Gastroesophageal sphincter (tissue), 4 donors: Measurements from ENCODE around the gene NUTM1. TPM values are rescaled to one million over a fixed set of nuclear protein-coding genes. Genes with fewer than 3 reads are reported as not detected.

Experiments
- ATAC-seq: fragments of 150-250 bp; one replicate; pipeline ENCODE4 v1.9.1; 2016; ENCODE audit warnings: mild to moderate bottlenecking, moderate library complexity
- H3K27ac ChIP-seq, 4 donors: fragments of 200-600 bp; sonication (generic) in 3 of 4; 1 replicate in 3 of 4; 2 replicates in 1 of 4; pipeline ENCODE4 v1.5.1; 2016 to 2019
- H3K27me3 ChIP-seq: fragments of 200-600 bp; sonication (generic); one replicate; pipeline ENCODE4 v1.5.1; 2019
- H3K36me3 ChIP-seq, 2 donors: fragments of 200-600 bp; sonication (generic); one replicate each; pipeline ENCODE4 v1.5.1; 2019; ENCODE audit warnings: control low read depth in 1 of 2
- H3K4me1 ChIP-seq, 3 donors: fragments of 200-600 bp; sonication (generic); 1 replicate in 2 of 3; 2 replicates in 1 of 3; pipeline ENCODE4 v1.5.1; 2016 to 2019; ENCODE audit warnings: control low read depth in 2 of 3
- H3K4me3 ChIP-seq, 2 donors: fragments of 200-600 bp; sonication (generic); one replicate each; pipeline ENCODE4 v1.5.1; 2019; ENCODE audit warnings: mild to moderate bottlenecking in 1 of 2, moderate library complexity in 1 of 2
- H3K9me3 ChIP-seq, 3 donors: fragments of 200-600 bp; sonication (generic); one replicate each; pipeline ENCODE4 v1.5.1; 2017 to 2019; ENCODE audit warnings: control low read depth in 2 of 3
- CTCF ChIP-seq, 4 experiments: fragments of 200-600 bp in 2 of 4; fragments of 450-650 bp in 2 of 4; sonication (generic) in 1 of 4; IDR thresholded peaks; one replicate each; pipeline ENCODE4 v1.5.1; 2017 to 2019; ENCODE audit warnings: antibody characterized with exemption in 4 of 4, mild to moderate bottlenecking in 2 of 4, moderate library complexity in 2 of 4
- EP300 ChIP-seq: sonication (generic); formaldehyde crosslinking; IDR thresholded peaks from one replicate; pipeline ENCODE4 v1.6.1; 2017; ENCODE audit warnings: antibody characterized with exemption, mild to moderate bottlenecking
- POLR2A ChIP-seq, 2 donors: fragments of 450-650 bp; IDR thresholded peaks; one replicate each; pipeline ENCODE4 v1.6.1; 2017; ENCODE audit warnings: antibody characterized with exemption in 2 of 2, mild to moderate bottlenecking in 2 of 2, moderate library complexity in 1 of 2
- POLR2AphosphoS5 ChIP-seq: sonication (generic); formaldehyde crosslinking; IDR thresholded peaks from one replicate; pipeline ENCODE4 v1.6.1; 2017; ENCODE audit warnings: antibody characterized with exemption
- WGBS, 2 donors: methylation state at CpG; one replicate each; pipeline ENCODE4 v1.1.5; 2018; ENCODE audit warnings: low coverage in 1 of 2; 5-methylcytosine and 5-hydroxymethylcytosine counted together
- total RNA-seq, 4 donors: library from RNA; depleted of rRNA; stranded (reverse); fragments of >200 nt; gene quantifications; one replicate each; pipeline ENCODE4 v1.1.0, GENCODE V29; 2016

Gene NUTM1
- total RNA-seq, 4 donors from 2014 or later: 0.12 TPM; not detected in 3

- 2 to 3% methylated on average over 5 to 11 of the region's 26 CpGs for WGBS, 2 donors
- ATAC-seq: peak; percentile 6
- Histone ChIP-seq H3K9me3 (no peaks in the 10 kb centered on the region), H3K27ac (peak overlapping the region; percentile 41 to 90 (median 85)), H3K27me3 (no peaks in the 10 kb centered on the region), H3K36me3 (peaks cover 0 to 24% of the 10 kb centered on the region in 2 donors), H3K4me3 (peak overlapping the region; percentile 70), H3K4me1 (peaks cover 0 to 65% (median 14%) of the 10 kb centered on the region in 3 donors)
- TF ChIP-seq POLR2AphosphoS5: no peak
- TF ChIP-seq POLR2A (IDR thresholded peaks at IDR 0.05): no peak
- TF ChIP-seq EP300: no peak
- TF ChIP-seq CTCF (IDR thresholded peaks at IDR 0.05): no peak
Observed at GRCh38 chr15:34336991-34337556, 6.0 kb upstream of the NUTM1 start.

- peak; percentile 77 to 84 for TF ChIP-seq POLR2A (IDR thresholded peaks at IDR 0.05)
- peak; percentile 57 for TF ChIP-seq POLR2AphosphoS5
- TF ChIP-seq EP300: no peak
- TF ChIP-seq CTCF (IDR thresholded peaks at IDR 0.05): no peak
- peak; percentile 97 for ATAC-seq
- no peaks in the 10 kb centered on the region for H3K27me3 ChIP-seq
- peak within 1 kb of the TSS; percentile 70 for H3K4me3 ChIP-seq
- peaks cover 0 to 68% (median 16%) of the 10 kb centered on the region in 3 donors for H3K4me1 ChIP-seq
- H3K9me3 ChIP-seq: no peaks in the 10 kb centered on the region
- H3K36me3 ChIP-seq: peaks cover 0 to 24% of the 10 kb centered on the region in 2 donors
- 0% methylated on average over 1 of the region's 78 CpGs; no CpG with 5 or more reads in 1 of the 2 donors for WGBS, 2 donors
- peak within 1 kb of the TSS; percentile 41 to 90 (median 85) for H3K27ac ChIP-seq
Observed at GRCh38 chr15:34337557-34338306, 5.4 kb upstream of the NUTM1 start, which contains the start of gene SLC12A6. Gene SLC12A6 (minus strand): TSS chr15:34337781. CDS start chr15:34336680, 1,101 bp downstream.

GRCh38 chr15:34338347-34338746, 4.8 kb upstream of the NUTM1 start:
- WGBS, 2 donors: 65 to 67% methylated on average over 12 to 16 of the region's 16 CpGs
- Histone ChIP-seq H3K4me3 (peak overlapping the region; percentile 70), H3K4me1 (peaks cover 0 to 68% (median 16%) of the 10 kb centered on the region in 3 donors), H3K36me3 (peaks cover 0 to 24% of the 10 kb centered on the region in 2 donors), H3K27me3 (no peaks in the 10 kb centered on the region), H3K9me3 (no peaks in the 10 kb centered on the region), H3K27ac (peak overlapping the region in 3 of 4 donors; percentile 85 to 90 (median 85))
- no peak for ATAC-seq
- TF ChIP-seq POLR2AphosphoS5 (no peak), POLR2A (IDR thresholded peaks at IDR 0.05) (no peak), EP300 (no peak), CTCF (IDR thresholded peaks at IDR 0.05) (no peak)

GRCh38 chr15:34339946-34340345, 3.2 kb upstream of the NUTM1 start:
- Histone ChIP-seq H3K9me3 (no peaks in the 10 kb centered on the region), H3K4me3 (no peak overlapping the region), H3K27me3 (no peaks in the 10 kb centered on the region), H3K36me3 (peaks cover 0 to 24% of the 10 kb centered on the region in 2 donors), H3K27ac (no peak overlapping the region), H3K4me1 (peaks cover 0 to 60% (median 16%) of the 10 kb centered on the region in 3 donors)
- no peak for TF ChIP-seq POLR2AphosphoS5
- no peak for TF ChIP-seq POLR2A (IDR thresholded peaks at IDR 0.05)
- no peak for TF ChIP-seq EP300
- TF ChIP-seq CTCF (IDR thresholded peaks at IDR 0.05): no peak
- no peak for ATAC-seq
- WGBS, 2 donors: 70 to 100% methylated on average over 2 of the region's 3 CpGs
